DMS 273 (cell line): Measurements from ENCODE around the gene TJP1.
A peak's percentile ranks its signal among the peaks of the same experiment; 100 is the strongest.
"Not testable (repeated sequence)": the region's sequence is repeated elsewhere in the genome, so short reads cannot be mapped to it uniquely, and the experiment has no call there.

Experiments
- DNase-seq: peaks from one replicate; lab custom pipeline; 2025; ENCODE audit not compliant: unreplicated experiment; lab: John Stamatoyannopoulos, UW

Gene TJP1

DNA sequence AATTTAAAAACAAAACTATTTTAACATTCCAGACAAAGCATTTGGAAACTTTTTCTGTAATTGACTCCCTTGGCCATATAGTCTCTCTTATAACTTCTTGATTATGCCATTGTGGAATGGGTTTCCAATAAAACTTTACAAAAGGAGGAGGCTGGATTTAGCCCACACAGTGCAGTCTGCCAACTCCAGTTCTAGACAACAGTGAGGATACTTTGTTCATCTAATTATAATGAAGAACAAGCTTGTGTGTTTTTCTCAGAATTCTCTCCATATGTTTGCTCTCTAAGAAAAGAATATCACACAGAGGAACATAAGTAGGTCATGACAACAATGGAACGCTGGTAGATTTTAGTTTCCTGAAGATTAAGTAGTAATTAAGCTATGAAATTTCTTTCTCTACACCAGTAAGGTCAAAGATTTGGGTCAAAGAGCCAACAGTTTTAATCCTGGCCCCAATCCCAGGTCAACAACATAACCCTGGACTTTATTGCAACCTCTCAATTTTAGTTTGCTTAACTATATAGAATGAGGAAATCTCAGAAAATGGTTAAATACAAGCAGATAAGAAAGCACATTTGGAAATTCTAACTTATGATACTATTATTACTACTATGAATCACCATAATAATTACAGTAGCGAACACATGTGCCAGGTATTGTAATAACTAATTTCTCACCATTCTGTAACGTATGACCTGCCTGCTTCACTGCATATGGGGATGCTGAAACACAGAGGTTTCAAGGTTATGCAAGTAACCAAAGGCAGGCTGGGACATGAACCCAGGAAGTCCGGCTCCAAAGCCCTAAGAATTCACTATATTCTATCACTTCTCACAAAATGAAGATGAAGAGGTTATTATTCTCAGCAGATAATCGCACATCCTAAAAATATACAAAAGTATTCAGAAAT, 65.7 kb downstream of the TJP1 start:
- no peak for DNase-seq

DNA sequence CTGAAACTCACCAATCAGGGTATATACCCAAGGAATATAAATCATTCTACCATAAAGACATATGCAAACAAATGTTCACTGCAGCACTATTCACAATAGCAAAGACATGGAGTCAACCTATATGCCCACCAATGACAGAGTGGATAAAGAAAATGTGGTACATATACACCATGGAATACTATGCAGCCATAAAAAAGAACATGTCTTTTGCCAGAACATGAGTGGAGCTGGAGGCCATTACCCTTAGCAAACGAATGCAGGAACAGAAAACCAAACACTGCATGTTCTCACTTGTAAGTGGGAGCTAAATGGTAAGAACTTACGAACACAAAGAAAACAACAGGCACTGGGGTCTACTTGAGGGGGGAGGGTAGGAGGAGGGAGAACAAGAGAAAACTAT, 68.3 kb downstream of the TJP1 start:
- DNase-seq = not testable (repeated sequence)

DNA sequence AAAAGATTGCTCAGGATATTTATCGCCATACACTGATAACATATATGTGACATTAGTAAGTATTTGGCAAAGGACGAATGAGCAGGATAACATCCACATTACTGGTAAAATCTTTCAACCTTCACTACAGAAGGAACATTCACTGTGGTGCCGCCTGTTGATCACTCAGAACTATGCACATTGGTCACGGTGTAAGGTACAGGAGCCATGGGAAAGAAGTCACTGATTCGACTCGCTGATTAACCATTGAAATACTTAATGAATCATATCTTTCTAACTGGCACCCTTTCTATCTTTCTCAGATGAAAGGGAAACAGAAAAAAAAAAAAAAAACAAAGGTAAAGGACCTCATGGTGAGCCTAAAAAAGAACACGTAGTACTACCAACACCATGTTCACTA, 68.8 kb downstream of the TJP1 start:
- no peak for DNase-seq

DNA sequence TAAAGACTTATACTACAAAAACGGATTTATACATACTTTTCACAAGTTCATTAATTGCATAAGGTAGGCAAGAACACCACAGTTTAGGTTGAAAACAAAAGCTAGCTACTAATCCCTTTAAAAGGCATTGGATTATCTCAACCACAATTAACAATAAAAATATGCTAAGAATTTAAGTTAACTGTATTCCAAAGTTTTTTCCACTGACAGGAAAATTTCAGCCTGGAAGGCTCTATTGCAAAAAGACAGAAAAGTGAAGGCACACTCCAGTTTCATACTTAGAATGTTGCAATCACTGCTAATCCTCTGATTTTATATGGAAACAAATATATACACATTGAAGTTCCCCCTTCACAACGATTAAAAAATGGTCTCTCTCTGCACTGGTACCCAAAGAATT, 71.5 kb downstream of the TJP1 start:
- DNase-seq = no peak

DNA sequence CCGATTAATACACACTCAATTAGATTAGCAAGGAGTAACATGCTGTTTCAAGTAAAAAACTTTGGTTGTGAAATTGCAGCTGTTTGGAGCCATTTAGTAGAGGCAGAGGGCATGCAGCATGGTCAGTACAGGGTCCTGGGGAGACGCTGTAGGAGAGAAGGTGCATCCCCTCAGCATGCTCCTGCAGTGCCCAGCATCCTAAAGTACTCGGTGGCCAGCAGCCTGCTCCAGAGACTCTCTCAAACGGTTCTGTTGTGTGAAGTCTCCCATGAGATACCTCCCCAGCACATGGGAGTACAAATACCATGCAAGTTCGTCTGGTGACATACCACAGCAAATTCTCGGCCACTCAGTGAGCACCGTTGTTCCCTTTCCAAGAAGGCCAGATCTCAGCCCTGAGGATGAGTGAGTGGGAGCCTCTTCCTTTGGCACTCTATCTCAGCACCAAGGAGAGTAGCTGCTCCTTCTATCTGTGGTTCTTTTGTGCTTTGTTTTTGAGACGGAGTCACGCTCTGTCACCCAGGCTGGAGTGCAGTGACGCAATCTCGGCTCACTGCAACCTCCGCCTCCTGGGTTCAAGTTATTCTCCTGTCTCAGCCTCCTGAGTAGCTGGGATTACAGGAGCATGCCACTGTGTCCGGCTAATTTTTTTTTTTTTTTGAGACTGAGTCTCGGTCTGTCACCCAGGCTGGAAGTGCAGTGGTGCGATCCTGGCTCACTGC, 72.7 kb downstream of the TJP1 start:
- no peak for DNase-seq

DNA sequence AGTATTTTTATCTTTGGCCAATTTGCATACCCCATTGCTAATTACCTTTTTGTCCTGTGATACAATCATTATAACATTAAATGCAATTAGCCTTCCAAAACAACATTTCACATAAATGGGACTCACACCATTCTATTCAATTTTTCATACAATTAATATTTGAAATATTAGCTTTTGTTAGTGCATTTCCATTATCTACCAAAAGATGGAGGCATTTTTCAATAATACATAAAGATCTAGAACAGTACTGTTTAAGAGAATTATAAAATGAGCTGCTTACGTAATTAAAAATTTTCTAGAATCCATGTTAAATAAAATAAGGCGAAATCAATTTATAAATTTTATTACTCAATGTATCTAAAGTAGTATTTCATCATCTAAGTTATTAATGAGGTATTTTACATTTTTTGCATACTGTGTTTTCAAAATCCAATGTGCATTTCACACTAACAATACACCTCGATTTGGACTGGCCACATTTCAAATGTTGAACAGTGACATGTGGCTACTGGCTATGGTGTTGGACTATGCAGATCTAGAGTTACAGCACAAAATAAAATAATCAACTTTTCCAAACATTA, 74.3 kb downstream of the TJP1 start:
- peak; percentile 7 for DNase-seq

DNA sequence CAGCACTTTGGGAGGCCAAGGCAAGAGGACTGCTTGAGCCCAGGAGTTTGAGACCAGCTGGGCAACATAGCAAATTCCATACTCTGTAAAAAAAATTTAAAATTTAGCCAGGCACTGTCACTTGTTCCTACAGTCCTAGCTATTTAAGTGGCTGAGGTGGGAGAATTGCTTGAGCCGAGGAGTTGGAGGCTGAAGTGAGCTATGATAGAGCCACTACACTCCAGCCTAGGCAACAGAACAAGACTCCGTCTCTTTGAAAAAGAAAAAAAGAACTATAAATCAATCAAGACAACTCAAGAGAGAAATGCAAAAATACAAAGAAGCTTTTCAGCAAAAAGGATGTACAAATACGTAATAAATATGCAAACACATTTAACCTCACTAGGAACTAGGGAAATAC, 78.8 kb downstream of the TJP1 start:
- no peak for DNase-seq

DNA sequence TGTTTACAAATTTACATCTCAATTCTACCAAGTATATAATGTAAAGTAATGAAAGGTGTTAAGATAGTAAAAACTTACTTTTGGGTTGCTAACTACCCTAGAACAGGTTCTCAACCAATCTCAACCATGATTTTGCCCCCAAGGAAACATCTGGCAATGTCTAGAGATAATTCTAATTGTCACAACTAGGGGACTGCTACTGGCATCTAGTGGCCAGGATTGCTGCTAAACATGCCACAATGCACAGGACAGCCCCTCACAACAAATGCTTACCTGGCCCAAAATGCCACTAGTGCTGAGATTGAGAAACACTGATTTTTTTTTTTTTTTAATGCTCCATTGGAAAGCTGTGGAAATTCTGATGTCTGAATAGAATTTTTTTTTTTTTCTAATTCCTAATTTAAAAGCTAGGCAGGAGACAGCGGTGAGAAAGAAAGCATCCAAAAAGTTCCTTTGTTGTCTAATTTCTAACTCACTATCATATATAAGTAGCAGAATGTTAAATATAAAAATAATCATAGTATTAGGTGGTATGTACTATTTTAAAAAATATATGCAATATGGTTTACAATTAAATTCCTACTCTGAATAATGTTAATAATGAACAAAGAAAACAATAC, 81.5 kb downstream of the TJP1 start:
- no peak for DNase-seq

DNA sequence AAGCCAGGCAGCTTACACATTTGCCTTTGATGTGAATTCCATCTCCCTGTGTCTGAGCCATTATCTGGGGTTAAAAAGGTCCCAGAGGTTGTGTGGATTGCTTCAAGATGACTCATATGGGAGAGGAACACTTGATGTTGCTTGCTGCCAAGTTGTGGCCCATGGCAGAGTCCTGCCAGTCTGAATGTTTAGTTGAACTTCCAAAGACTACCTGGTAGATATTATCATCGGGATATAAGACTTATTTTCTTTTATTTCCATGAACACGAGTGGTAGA, 85.6 kb downstream of the TJP1 start:
- no peak for DNase-seq

DNA sequence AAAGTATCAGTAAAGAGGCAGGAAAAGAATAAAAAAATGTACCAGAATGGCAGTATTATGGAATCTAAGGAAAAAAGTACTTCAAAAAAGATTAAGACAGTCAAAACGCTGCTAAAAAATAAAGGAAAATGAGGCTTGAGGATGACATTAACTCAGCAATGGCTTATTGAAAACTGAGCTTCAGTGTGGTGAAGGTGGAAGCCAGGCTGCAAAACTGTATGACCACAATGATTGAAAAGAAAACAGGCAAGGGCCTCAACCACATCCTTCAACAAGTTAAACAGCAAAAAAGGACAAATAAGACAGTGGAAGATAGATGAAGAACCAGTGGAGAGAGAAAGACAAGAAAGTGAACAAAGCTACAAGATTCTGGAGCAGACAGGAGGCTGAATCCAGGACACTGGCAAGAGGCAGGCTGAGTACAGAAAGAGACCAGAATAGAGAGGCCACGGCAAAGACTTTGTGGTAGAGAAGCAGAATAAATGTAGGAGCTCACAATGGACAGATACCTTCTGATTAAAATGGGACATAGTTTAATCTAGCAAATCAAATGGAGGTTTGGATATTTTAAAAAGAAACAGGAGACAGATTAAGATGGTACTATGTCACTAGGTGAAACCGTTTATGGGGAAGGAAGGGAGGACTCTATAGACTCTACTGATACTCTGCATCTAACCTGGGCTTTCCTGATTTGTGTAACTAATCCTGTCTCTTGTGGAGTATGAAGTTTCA, 86.1 kb downstream of the TJP1 start:
- no peak for DNase-seq

DNA sequence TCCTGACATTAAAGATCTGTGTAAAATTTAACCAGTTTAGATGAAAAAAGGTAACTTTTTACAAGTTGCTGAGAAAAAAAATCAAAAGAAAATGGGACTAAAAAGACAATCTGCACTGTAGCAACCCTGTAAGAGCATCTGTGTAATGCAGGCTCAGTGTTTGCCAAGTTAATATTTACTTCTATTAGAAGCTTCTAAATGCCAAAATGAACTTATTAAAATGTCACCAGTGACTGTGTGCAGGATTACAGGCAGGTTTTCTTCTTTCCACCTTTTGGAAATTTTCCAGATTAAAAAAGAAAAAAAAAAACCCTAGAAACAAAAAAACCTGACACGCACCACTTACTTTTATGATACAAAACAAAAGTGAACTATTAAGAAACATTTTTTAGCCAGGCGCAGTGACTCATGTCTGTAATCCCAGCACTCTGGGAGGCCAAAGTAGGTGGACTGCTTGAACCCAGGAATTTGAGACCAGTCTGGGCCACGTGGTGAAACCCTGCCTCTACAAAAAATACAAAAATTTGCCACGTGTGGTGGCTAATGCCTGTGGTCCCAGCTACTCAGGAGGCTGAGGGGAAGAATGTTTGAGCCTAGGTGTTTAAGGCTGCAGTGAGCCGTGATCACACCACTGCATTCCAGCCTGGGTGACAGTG, 87.2 kb downstream of the TJP1 start:
- DNase-seq = no peak

DNA sequence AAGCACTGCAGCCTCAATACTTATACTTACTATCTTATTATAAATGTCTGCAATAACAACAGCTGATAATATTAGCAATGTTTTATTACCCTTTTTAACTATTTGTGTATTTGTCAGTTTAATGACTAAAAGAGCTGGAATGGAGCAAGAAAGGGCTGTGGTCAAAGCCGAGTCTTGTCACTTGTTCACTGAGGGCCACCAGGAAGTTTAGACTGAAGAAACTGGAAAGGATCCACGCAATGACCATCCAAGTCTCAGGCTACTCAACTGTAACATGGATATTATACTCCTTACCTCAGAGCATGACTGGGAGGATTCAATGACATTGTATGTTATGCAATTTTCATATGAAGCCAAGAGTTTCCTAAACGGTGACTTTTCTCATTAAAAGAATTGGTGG, 90.4 kb downstream of the TJP1 start:
- no peak for DNase-seq

DNA sequence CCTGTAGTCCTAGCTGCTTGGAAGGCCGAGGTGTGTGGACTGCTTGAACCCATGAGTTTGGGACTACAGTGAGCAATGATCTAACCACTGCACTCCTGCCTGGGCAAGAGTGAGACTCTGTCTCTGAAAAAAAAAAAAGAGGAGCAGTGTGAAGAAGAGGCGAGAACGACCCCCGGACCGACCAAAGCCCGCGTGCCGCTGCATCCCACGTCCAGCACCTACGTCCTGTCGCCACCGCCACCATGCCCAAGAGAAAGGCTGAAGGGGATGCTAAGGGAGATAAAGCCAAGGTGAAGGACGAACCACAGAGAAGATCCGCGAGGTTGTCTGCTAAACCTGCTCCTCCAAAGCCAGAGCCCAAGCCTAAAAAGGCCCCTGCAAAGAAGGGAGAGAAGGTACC, 91.8 kb downstream of the TJP1 start:
- not testable (repeated sequence) for DNase-seq

DNA sequence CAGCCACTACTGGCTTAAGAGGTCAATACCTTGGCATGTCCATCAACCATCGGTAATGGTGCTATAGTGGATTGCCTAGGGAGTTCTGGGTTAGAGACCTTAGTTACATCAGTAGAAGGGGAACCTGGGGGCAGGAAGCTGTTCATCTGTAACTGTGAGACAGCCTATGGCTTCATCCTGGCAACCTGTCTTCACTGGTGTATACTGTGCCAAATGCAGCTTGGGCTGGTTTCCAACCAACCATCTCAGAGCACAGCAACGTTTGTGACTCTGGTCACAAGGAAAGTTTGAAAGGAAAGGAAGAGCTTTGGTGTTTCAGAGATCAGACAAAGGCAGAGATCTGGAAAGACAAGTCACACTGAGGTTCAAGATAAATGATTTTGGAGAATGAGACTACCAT, 93.8 kb downstream of the TJP1 start:
- no peak for DNase-seq

DNA sequence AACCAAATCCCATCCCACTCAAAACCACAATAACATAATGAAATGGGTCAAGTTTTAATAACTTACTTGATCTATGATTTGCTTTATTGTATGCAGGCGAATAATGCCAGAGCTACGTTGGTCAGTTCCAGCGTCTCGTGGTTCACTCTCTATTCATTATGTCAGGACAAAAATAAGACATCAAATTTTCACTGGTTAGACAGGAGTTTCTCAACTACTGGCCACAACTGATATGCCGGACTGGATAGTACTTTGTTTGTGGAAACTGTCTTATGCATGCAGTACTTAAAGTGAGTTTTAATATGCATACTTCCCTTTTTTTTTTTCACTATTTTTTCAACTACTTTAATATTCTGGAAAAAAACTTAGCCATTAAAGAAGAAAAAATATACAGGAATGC, 94.4 kb downstream of the TJP1 start:
- DNase-seq = no peak

DNA sequence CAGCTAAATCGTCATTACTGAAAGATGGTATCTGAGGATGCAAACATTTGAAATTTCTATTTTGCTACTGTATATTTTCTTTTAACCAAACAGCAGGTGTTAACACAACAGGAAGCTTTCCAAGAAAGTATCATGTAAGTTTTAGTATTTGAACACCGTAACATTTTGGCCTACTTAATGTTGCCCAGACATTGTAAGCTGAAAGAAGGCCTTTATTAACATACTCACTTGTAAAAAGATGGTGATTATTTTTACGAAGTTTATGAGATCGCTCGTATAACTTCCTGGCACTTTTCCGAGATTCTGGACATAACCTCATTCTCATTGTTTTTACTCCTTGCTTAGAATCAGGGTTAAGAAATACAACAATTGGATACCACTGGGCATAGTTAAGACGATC, 95.7 kb downstream of the TJP1 start:
- DNase-seq = no peak

DNA sequence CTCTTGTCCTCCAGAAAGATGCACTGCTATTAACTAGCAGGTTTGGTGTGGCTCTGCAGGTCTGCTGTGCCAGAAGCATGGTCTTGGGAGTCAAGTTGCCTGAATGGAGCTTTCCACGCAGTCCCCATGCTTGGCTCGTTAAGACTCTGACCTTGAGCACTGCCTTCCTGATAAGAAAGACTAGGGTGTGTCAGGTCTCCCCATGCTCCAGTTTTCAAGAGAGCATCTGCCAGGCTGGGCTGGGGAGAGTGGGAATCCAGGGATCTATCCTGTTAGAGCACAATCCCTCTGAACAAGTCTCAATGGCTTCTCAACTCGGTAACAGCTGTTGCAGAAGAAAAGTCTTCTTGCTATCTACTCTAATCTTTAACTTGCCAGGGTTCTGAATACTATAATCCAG, 98.2 kb downstream of the TJP1 start:
- DNase-seq = no peak

DNA sequence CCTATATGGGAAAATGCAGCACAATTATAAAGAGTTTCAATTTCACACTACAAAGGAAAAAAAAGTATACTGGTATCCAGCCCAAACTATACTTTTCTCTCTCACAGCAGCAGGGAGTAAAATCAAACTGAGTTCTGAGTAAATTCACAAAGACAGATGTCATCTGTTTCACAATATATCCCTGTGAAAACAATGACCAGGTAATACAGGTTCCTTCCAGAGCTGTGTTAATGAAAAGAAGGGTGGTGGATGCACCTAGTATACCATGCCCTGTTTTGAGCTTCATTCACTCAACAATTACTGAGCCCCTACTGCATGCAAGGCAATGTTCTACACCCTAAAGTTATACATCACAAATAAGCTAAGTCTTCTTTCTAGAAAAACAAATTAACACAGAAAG, 108.5 kb downstream of the TJP1 start:
- no peak for DNase-seq

DNA sequence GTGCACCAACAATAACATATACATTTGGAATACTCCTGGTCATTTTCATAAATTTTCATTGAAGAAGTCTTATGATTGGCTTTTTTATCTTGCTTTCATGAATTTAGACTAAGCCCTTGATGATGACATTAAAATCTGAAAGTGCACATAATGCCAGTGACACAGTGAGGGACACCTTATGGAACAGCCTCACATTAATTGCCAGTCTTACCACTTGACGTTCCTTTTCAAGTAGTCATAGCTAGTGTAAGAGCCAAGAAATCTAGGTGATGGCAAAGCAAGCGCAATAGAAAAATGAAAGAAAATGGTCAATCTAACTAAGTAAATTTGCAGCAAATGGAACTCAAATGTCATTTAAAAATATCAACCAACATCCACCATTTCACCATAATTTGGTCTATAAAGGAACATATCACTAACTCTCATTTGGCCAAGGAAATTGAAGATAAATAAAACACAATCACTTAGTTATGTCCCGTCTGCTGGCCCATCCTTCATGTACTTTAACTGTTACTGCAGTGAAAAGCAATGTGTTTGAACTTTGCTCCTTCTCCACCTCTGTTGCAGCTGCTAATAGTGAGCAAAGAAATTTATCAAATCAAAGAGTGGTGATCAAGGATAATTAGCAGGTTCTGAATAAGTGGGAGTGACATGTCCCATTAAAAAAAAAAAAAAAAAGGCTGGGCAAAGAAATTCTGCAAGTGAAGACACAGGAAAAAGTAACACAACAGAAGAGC, 110.0 kb downstream of the TJP1 start:
- no peak for DNase-seq

DNA sequence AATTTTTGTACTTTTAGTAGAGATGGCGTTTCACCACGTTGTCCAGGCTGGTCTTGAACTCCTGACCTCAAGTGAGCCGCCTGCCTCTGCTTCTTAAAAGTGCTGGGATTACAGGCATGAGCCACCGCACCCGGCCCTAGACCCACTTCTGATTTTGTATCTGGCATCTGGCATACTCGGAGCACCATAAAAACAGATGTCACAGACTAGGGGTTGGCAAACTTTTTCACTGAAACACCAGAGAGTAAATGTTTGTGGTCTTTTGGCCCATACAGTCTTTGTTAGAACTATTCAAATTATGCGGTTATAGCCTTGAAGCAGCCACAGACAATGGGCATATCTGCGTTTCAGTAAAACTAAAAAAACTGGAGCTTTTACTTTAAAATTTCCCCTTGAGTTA, 110.7 kb downstream of the TJP1 start:
- no peak for DNase-seq
